ENCODE results near the gene STK24.

- TF ChIP-seq EZH2 (optimal IDR thresholded peaks at IDR 0.05; ENCODE audit: low read depth, low read length) (no peak), CTCF (IDR thresholded peaks at IDR 0.05; ENCODE audit: low read length) (no peak)
Measured at GRCh38 chr13:98494769-98495168, 82.1 kb downstream of the STK24 start.

All from MM.1S (cell line).